ENCODE data around the gene PGAM2.

The PGAM2 gene

DNA sequence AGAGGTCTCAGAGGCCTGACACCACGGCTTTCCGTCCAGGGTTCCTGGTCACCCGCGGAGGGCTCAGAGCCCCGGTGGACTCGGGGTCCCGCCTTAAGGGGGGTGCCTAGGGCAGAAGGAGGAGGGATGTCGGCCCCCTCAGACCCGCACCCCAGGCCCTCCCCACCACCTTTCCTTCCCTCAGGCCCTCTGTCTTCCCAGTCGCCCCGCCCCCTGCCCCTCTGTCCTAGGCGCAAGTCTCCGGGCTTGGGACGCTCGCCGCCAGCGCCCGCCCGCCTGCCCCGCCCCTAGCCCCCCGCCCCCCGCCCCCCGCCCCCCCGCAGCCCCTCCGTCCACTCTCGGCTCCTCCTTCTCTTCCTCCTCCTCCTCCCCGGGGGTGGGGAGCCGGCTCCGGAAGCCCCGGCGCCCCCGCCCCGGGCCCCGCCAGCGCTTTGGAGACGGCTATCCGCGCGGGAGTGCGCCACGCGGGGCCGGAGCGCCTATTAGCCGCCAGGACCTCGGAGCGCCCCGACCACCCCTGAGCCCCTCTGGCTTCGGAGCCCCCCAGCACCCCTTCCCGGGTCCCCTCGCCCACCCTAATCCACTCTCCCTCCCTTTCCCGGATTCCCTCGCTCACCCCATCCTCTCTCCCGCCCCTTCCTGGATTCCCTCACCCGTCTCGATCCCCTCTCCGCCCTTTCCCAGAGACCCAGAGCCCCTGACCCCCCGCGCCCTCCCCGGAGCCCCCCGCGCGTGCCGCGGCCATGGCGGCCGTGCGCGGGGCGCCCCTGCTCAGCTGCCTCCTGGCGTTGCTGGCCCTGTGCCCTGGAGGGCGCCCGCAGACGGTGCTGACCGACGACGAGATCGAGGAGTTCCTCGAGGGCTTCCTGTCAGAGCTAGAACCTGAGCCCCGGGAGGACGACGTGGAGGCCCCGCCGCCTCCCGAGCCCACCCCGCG, 38.8 kb upstream of the PGAM2 start, which contains the start of gene AEBP1:
AEBP1 (plus strand) TSS at position 423 of the 937 bp plus-strand sequence; CDS start at position 744, 321 bp downstream.
- no peak for DNase-seq (ENCODE audit: low read depth in 2 of 2)

DNA sequence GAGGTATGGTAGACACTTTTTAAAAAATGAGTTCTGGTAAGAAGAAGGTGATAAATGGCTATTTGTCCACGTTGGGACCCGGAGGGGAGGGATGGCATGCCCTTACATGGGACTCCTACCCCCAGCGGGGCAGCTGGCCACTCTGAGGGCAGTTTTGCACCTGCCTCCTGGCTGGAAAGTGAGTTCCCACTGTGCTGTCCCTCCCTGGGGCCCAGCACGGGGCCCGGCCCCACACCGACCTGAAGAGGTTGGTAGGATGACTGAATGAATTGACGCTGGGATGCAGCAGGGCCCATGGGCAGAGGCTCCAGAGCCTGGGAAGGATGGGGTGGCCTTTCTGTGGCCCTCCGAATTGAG, 38.2 kb upstream of the PGAM2 start:
- no peak for DNase-seq (ENCODE audit: low read depth in 2 of 2)

DNA sequence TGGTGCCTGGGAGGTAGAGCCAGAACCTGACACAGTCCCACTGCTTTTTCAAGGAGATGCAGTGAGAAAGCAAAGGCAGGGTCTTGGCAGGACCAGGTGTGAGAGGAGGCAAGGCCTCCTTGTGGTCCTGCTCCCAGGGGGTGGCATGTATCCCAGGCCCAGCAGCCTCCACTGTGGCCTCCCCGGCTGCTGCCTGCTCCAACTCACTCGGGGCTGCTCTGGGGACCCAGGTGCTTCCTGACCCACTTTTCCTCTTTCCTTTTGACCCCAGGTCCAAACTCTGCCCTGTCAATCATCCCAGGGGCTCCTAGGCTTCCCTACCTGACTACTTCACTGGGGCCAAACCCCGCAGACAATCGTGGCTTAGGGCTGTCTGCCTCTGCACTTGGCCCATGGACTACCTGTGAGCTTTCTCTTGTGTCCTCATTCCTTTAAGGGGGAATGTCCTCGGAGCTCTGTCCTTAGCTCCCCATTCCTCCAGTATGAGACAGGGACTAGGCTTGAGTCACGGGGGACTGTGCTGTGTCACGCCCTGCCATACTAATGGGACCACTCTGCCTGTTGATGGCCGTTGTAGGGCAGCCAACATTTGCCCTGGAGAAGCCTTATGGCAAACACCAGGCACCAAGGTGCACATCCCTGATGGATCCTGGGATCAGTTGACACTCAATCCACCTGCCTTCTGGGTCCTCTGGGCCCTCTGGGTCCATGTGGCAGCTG, 37.6 kb upstream of the PGAM2 start:
- DNase-seq (ENCODE audit: low read depth in 2 of 2) = no peak

DNA sequence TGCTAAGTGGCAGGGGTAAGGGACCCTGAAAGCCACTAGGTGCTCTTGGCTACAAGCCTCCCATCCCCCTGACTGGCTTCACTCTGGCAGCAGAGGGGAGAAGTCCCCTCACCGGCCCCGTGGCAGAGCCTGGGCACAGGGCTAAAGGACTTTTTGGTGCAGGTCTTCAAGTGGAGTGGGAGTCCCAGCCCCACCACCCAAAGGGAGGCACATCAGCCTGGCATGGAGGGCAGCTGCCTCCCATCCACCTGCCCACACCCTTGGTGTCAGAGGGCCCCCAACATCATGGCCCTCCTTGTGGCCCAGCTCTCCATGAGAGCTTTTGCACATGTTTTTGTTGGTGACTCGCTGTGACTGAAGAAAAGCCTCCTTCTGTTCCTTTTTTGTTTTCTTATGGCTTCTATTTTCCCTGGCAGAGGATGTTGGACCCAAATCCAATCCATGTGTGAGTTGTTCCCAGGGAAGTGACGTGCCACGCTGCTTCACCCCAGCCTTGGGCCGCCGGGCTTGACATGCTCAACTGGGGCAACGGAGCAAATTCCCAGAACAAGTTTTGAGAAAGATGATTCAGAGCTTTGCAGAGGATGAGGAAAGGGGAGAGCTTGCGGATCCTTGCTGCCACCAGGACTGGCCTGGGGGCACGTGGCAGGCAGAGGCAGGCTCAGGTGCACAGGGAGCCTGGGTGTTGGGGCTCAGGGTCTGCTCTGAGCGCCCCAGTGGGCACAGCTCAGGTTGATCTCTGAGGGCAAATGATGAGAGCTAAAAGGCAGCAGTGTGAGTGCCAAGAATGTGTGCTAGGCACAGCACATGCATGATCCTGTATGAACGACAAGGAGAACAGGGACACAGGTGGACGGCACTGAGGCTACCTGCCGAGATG, 36.8 kb upstream of the PGAM2 start:
- no peak for DNase-seq (ENCODE audit: low read depth in 2 of 2)

DNA sequence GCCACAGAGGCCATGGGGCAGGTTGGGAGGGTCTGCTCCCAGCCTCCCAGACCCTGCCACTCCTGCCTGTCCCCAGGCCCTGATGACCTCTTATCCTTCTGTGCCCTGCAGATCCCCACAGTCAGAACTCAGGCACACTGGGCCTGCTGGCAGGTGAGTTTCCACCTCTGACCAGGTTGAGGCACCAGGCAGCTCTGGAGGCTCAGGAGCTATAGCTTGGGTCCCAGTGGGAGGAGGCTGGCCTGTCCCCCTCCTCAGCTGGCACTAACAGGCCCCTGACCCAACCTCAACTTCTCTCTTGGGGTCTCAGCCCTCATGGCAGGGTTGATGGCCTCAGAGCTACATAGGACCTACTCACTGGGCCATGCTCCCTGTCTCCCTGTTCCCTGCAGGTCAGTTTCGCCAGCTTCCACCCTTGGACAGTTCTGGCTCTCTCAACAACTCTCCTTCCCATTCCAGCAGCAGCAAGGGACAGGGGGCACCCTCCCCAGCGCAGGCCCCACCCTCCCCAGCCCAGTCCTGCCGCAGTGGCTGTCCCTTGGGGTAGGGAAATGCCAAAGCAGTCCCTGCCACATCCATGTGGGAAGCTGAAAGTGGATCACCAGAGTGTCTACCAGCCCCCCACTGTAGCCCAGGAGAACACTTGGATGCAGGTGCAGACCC, 36.1 kb upstream of the PGAM2 start:
- no peak for DNase-seq (ENCODE audit: low read depth in 2 of 2)

DNA sequence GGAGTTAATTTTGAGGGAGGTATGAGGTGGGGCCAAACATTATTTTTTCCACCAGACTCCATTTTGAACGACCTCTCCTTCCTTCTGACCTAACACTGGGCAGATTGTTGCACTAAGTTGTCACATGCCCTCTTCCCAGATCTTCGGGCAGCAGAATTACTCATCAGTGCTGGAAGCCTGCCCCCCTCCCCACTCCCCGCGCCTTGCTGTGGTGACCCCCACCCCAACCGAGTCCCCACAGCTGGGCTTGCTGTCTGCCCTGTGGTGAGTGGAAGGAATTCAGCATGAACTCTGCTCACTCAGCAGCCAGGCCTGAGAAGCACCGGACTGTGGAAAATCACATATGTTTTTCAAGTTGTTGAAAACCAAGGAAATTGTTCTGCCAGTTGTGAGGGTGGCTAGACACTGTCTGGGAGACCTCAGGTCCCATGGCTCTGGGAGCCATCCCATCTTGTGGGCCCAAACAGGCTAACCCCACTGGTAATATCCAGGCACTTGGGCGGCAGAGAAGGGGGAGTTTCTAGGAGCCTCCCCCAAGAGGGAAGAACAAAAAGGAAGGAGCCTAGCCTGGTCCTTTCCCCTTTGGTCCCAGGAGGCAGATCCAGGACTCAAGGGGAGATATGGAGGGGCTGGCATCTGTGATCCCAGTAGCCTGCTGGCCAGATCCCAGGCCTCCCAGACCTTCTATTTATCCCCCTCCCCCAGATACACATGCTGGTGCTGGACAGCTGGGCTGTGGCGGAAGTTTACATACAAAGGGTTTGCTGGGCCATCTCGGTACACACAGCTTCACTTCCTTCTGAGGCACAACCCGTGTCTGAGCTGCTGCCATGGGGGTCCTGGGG, 35.3 kb upstream of the PGAM2 start:
- DNase-seq (ENCODE audit: low read depth in 2 of 2) = no peak

DNA sequence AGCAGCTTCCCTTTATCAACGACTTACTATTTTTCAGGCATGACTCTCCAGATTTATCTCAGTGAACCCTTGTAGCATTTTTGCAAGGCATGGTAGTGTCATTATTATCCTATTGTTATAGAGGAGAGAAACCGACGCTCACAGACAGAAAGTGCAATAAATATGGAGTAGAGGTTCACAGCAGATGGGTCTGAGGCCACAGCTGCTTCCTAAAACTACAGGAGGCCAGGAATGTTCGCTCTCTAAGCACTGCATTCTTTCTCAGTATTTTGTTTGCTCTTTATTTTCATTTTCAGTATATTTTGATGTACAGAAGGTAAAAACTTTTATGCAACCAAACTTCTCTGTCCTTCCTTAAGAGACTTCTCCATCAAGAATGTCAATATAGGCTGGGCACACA, 34.3 kb upstream of the PGAM2 start:
- no peak for DNase-seq (ENCODE audit: low read depth in 2 of 2)

DNA sequence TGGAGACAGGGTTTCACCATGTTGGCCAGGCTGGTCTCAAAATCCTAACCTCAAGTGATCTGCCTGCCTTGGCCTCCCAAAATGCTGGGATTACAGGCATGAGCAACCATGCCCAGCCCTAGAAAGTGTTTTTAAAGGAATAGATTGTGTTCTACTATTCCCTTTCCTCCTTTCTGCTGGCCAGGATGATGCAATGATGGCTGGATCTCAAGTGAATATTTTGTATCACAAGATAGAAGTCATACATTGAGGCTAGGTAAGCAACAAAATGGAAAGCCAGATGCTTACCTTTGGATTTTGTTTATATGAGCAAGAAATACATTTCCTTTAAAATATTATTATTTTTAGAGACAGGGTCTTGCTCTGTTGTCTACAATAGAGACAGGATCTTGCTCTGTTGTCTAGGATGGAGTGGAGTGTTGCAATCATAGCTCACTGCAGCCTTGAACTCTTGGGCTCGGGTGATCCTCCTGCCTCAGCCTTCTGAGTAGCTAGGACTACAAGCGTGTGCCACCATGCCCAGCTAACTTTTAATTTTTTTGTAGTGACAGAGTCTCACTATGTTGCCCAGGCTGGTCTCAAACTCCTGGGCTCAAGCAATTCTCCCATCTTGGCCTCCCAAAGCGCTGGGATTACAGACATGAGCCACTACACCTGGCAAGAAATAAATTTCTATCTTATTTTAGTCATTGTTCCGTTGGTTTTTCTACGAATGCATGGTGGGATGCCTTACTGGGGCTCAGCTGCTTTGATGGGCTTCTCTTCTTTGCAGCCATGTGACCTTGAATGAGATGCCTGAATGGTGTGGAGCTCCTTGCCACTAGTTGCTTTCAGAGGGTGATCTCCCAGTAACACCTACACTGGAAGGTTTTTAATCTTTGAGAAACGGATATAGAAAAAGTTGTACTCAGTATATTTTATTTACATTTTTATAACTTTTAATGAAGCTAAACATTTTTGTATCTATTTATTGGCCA, 33.0 kb upstream of the PGAM2 start:
- DNase-seq (ENCODE audit: low read depth in 2 of 2) = no peak

DNA sequence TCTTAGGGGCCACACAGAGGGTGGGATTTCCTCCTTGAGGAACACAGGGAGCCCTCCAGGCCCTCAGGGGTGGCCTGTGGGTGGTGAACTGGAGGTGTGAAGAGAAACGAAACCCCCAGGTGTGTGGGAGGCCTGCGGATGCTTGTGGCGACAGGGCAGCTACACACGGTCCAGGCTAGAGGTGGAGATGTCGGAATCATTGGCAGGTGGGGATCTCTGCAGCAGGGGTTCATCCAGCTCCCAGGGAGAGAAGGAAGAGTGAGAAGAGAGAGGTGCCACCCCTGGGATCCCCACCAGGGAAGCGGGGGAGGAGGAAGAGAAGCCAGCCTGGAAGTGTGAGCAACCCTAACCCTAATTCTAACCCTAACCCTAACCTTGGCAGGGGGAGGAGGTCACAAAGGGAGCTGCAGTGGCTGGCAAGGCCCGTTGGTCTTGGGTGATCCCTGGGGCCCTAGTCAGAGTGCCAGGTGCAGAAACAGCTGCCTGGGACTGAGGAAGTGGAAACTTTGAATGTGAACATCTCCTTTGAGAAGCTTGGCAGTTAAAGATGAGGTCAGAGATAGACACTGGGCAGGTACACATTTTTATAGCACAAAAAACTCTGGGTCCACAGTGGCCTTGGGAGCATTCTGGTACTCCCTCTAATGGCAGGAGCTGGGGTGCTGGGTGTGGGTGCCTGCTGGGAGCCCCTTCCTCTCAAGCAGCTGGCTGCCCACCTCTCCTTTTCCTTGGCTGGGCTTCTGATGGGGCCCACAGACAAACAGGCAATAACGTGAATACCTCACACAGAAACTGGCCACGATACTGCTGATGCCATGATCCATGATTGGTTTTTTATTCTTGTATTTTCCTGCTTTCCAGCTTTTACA, 31.9 kb upstream of the PGAM2 start:
- no peak for DNase-seq (ENCODE audit: low read depth in 2 of 2)

DNA sequence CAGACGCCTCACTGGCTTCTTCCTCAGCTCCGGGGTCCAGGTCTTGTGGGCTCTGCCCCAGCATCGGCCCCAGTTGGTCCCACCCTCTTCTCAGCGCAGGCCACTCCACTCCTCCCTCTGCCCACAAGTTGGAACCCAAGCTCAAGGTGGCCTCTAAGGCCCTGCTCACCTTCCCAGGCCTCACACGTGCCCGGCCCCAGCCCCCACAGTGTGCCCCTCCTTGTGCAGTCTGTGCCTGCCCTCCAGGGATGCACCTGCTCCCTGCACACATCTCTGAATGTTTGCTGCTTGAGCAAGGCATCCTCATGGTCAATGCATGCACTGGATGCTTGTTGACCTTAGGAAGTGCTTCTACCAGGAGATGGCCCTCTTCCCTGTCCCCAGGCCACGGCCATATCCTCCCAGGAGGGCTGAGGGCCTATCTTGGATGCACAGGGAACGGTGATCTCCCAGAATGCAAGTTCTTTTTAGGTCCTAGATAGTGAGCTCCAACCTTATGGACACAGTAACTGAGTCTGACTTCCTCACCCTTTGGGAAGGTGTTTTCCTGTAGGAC, 31.0 kb upstream of the PGAM2 start:
- DNase-seq (ENCODE audit: low read depth in 2 of 2) = no peak

DNA sequence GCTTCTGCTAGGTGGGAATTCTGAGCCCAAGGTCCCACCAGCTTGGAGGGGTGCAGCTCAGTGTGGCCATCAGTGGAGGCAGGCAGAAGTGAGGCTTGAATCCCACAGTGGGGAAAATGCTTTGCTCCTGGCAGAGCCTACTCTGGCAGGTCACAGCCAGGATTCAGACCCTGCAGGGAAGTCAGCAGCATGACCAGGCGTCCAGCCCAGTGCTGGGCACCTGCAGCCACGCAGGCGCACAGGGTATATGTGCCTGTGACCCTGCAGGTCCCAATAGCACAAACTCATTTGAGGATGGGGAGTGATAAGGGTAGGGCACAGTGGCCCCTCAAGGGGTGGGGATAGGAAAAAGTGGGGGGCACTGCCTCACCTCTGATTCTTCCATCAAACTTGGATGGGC, 30.4 kb upstream of the PGAM2 start:
- no peak for DNase-seq (ENCODE audit: low read depth in 2 of 2)

DNA sequence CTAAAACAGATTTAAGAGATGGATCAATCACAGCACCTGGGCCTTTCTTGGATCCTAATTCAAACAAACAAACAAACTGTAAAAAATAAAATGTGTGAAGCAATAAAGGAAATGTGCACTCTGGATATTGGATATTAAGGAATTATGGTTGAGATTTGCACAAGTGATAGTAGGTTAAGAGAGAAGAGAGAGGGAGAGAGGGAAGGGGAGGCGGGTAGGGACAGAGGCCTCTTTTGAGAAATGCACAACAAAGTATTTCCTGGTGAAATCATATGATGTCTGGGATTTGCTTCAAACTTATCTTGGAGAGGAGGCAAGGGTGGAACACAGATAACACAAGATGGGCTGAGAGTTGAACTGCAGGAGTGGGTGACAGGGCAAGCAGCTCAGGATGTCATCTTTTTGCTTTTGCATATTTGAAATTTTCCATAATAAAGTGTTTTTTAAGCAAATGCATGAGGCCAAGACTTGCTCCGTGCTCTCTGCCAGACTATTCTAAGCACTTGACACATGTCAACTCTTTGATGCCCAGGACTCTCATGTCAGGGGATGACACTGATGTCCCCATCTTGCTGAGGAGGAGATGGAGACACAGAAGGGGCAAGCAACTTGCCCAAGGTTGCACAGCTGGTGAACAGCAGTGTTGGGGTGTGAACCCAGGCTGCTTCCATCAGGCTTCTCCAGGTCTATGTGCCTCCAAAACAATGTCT, 29.7 kb upstream of the PGAM2 start:
- DNase-seq (ENCODE audit: low read depth in 2 of 2) = no peak

DNA sequence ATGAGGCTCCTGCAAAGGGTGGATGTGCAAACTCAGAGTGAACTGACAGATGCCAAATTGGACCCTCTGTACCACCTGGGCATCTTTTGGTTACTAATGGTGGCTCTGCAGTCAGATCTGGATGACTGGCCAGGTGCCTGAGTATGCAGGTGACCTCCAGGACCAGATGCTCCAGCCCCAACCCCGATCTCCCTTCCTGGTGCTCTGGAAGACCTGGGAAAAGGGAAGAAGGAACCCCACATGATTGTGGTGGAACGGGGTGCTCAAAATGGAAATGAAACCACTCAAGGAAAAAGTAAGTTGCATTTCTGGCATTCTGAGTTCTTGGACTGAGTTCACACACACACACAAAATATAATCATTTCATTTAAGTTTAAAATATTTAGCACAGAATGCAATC, 29.0 kb upstream of the PGAM2 start:
- DNase-seq (ENCODE audit: low read depth in 2 of 2) = no peak

DNA sequence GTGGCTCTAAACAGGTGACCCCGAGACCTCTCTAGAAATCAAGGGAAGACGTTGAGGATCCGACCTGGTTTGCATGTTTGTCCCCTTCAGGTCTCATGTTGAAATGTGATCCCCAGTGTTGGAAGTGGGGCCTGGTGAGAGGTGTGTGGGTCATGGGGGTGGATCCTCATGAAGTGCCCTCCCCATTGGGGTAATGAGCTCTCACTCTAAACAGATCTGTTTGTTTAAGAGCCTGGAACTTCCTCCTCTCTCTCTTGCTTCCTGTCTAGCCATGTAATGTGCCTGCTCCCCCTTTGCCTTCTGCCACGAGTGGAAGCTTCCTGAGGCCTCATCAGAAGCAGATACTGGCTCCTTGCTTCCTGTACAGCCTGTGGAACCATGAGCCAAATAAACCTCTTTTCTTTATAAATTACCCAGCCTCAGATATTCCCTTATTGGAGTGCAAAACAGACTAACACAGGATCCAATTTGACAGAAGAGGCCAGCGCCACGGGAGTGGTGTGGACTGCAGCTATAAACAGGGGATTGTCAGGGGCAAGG, 27.8 kb upstream of the PGAM2 start:
- no peak for DNase-seq (ENCODE audit: low read depth in 2 of 2)

DNA sequence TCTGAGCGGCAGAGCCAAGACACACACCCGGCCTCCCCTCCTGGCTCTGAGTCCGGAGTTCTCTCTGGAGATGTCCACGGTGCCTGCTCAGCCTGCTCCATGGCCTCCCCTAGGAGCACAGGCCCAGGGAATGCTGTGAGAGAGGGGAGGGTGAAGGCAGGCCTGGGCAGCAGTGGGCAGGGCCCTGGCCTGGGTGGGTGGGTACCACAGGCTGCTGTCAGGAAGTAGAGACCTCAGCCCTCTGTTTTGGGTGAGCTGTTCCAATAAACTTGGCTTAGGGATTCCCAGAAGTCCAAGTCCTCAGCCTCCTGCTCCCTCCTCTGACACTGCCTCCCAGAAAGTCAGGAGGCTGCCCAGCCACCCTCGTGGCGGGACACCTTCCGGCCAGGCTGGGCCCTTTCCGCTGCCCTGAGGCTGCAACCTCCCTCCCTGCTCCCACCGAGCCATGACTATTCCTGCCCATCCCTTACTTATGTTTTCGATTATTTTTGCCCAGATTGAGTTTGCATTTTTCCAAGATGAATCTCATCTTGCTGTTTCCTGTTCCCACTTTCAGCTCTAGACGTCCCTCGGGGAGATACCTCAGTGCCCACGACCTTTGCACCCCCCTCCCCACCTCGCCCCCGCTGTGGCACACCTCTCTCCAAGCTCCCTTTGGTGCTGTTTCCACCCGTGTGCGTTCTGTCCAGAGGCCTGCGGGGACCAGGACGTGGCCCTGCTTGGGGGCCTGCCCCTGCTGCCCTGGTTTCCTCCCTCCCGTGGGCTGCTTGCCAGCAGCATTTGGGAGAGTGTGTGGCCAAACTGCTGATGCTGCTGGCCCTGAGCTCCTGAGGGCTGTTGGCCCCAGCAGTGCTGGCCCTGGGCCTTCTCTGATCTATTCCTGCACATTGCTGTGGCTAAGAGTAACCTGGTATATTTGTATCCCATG, 22.8 kb upstream of the PGAM2 start:
- no peak for DNase-seq (ENCODE audit: low read depth in 2 of 2)

DNA sequence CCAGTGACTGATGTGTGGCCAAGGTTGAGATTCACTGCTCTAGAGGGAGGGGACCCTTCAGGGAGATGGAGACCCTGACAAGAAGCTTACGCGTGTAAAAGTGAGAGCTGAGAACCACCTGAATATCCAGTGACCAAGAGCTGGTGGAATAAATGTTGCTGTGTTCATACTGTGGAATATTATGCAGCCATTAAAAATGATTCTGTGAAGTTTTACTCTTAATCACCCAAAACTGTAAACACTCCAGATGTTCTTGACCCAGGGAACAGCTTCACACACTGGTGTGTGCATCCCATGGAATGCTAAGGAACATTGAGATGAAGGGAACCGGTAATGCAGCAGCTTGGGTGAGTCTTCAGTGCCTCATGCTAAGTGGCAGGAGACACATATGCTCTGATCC, 21.3 kb upstream of the PGAM2 start:
- no peak for DNase-seq (ENCODE audit: low read depth in 2 of 2)

Data from activated CD8-positive, alpha-beta memory T cell treated with anti-CD3 and anti-CD28 coated beads for 4 hours (primary cell).